H54 (cell line): ENCODE data around the gene TMEM86A.
A peak's percentile ranks its signal among the peaks of the same experiment; 100 is the strongest.
"Not testable (repeated sequence)": the region's sequence is repeated elsewhere in the genome, so short reads cannot be mapped to it uniquely, and the experiment has no call there.

ENCODE experiments used
- DNase-seq: peaks from one replicate; pipeline ENCODE4 v3.0.0; 2011; ENCODE audit warnings: low spot score, mixed read lengths; ENCODE audit not compliant: insufficient read length
- FAIRE-seq: peaks from 3 replicates; lab custom pipeline; 2011; peaks lifted over from hg19 to GRCh38; lab: Jason Lieb, UNC
- POLR2A ChIP-seq: IDR thresholded peaks from 2 replicates; pipeline ENCODE4 v1.6.1; 2011; ENCODE audit warnings: low read depth, mild to moderate bottlenecking, low read length

TMEM86A gene, protein sequence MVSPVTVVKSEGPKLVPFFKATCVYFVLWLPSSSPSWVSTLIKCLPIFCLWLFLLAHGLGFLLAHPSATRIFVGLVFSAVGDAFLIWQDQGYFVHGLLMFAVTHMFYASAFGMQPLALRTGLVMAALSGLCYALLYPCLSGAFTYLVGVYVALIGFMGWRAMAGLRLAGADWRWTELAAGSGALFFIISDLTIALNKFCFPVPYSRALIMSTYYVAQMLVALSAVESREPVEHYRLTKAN

DNA sequence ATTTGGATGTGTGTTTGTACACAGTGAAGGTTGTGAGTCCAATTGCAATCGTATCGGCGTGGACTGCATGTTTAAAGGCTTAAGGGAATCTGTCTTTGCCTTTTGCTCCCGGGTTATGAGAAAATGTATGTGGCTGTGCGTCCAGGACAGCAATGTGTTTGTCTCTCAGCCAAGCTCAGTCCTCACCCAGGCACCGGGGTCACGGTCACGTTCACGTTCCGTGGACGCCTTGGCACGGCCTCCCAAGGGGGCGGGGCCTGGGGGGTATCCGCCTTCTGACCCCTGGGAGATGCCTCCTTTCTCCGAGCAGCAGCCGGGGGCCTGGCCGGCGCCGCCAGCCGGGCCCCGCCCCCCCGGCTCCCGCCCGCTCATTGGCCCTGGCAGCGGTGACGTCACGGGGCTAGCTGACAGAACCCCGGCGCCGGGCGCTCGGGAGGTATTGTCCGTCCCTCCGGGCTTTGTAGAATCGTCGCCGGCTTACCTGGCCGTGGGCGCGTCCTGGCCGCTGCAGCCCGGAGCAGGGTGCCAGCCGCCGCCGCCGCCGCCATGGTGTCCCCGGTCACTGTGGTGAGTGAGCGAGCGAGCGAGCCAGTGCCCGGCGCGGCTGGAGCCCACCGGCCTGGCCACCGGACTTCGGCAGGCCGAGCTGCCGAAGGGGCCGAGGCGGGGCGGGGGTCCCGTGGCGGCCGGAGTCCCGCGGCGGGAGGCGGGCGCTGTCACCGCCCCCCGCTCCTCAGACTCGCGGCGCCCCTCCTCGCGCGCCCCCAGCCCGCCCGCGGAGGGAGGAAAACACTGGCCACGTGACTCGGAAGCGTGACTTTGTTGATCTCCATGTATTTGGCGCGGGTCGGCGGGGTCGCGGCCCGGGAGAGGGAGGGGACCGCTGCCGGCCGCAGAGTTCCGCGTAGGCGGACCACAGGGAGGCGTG is at the start of gene TMEM86A:
Gene TMEM86A, plus strand, starts transcription at position 439 of the 928 bp plus-strand sequence. Its CDS starts 108 bp downstream, at position 547.
- TF ChIP-seq POLR2A, result peak; percentile 40; the same call in 1 of the 2 replicates
- no peak for FAIRE-seq
- DNase-seq, result peak; percentile 97

DNA sequence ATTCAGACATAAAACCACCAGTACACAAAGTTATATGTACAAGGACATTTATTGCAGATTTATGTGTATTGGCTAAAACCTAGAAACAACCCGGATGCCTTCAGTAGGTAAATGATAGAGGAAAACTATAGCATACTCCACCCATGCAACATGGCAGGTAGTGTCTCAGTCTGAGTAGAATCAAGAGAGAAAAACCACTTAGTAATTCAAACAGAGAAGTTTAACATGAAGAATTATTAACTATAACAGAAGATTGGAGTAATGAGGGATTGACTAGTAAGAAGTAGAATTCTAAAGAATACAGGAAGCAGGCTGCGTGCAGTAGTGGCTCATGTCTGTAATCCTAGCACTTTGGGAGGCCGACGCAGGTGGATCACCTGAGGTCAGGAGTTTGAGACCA is 48.2 kb upstream of the TMEM86A start:
- no peak for TF ChIP-seq POLR2A
- no peak for DNase-seq
- FAIRE-seq, result no peak

DNA sequence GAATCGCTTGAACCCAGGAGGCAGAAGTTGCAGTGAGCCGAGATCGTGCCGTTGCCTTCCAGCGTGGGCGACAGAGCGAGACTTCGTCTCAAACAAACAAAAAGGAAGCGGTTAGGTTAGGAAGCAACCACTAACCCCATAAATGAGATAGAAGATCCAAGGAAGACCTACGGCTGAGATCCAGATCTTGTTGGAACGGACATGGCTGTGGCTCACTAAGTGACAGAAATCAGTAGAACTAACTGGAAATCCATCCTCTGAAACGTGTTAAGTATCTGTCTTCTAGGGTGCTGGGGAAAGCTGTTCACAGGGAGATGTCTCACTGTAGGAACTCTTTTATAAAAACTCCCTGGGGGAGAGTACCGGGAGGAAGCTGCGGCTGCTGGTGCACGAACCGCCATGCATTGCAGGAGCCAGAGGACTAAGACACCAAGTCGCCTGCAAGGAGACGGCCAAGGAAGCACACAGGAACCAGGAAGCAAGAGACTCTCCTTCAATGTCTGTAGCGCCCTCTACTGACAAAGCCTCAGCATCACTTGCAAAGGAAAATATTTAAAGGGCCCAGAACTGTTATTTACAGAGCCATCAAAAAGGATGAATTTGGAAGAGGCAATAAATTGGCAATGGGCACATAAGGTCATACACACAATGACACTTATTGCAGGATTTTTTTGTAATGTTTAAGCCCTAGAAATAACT is 47.6 kb upstream of the TMEM86A start:
- FAIRE-seq (no peak), DNase-seq (peak; percentile 26)
- no peak for TF ChIP-seq POLR2A

DNA sequence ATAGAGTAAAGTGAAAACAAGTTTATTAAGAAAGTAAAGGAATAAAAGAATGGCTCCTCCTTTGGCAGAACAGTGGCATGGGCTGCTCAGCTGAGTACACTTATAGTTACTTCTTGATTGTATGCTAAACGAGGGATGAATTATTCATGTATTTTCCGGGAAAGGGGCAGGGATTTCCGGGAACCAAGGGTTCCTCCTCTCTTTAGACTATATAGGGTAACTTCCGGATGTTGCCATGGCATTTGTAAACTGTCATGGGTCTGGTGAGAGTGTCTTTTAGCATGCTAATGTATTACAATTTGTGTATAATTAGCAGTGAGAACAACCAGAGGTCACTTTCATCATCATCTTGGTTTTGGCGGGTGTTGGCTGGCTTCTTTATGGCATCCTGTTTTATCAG is 40.9 kb upstream of the TMEM86A start:
- TF ChIP-seq POLR2A, result no peak
- DNase-seq, result no peak
- no peak for FAIRE-seq

- not testable (repeated sequence) for FAIRE-seq, DNase-seq
Measured at GRCh38 chr11:18665353-18665872, 33.2 kb upstream of the TMEM86A start.

- no peak for TF ChIP-seq POLR2A
- no peak for FAIRE-seq
- peak; percentile 14 for DNase-seq
Measured at GRCh38 chr11:18668131-18668530, 30.4 kb upstream of the TMEM86A start.

DNA sequence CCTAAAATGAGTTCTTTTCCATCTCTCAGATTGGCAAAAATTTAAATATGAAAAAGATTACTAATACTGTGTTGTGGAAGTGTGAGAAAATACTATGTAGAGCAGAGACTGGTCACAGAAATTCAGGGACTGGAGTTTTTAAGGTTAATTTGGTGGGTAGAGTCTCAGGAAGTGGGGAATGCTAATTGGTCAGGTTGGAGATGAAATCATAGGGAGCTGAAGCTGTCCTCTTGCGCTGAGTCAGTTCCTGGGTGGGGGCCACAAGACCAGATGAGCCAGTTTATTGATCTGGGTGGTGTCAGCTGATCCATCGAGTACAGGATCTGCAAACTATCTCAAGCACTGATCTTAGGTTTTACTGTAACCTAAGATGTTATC is 29.4 kb upstream of the TMEM86A start:
- TF ChIP-seq POLR2A, result no peak
- no peak for FAIRE-seq
- DNase-seq, result no peak

- no peak for TF ChIP-seq POLR2A
- DNase-seq (no peak), FAIRE-seq (no peak)
Measured at GRCh38 chr11:18669711-18670110, 28.9 kb upstream of the TMEM86A start.

- no peak for FAIRE-seq
Measured at GRCh38 chr11:18671246-18671645, 27.3 kb upstream of the TMEM86A start.

GRCh38 chr11:18672209-18672608 is 26.4 kb upstream of the TMEM86A start:
- not testable (repeated sequence) for FAIRE-seq
- peak; percentile 24 for DNase-seq

More at GRCh38 chr11:18671246-18671645, 27.3 kb upstream of the TMEM86A start:
- DNase-seq, result no peak
- no peak for TF ChIP-seq POLR2A

- TF ChIP-seq POLR2A, result no peak
- DNase-seq (no peak), FAIRE-seq (no peak)
Measured at GRCh38 chr11:18676803-18677202, 21.8 kb upstream of the TMEM86A start.

DNA sequence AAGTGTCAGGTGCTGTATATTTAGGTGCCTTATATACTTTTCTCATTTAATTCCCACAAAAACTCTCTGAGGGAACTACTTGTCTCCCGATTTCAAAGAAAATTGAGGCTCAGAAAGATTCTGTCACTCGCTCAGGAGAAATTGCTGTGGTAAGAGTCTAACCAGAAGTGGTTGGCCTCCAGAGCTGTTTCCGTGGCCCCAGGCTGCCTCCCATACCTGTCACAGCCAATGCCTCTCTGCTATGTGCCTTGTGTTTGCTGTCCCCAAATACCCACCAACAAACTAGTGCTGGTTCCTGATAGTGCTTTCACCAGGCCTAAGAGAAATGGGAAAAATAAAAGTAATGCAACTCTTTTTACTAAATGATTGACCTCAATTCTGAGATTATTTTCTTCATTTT is 21.0 kb upstream of the TMEM86A start:
- no peak for TF ChIP-seq POLR2A
- DNase-seq (no peak), FAIRE-seq (no peak)

DNA sequence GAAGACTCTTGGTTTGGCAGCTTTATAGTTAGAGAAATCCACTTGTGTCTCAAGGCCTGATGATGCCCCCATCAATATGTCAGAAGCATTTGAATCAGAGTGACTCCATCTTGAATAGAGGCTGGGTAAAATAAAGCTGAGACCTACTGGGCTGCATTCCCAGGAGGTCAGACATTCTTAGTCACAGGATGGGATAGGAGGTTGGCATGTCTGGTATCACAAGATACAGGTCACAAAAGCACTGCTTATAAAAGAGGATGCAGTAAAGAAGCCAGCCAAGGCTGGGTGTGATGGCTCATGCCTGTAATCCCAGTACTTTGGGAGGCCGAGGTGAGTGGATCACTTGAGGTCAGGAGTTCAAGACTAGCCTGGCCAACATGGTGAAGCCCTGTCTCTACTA is 16.6 kb upstream of the TMEM86A start:
- not testable (repeated sequence) for FAIRE-seq, DNase-seq

DNA sequence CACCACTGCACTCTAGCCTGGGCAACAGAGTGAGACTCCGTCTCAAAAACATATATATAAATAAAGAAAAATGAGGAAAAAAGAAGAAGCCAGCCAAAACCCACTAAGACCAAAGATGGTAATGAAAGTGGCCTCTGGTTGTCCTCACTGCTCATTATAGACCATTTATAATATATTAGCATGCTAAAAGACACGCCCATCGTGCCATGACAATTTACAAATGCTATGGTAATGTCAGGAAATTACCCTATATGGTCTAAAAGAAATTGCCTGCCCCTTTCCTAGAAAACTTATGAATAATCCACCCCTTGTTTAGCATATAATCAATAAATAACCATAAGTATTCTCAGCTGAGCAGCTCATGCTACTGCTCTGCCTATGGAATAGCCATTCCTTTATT is 16.1 kb upstream of the TMEM86A start:
- FAIRE-seq (no peak), DNase-seq (no peak)
- TF ChIP-seq POLR2A, result no peak

GRCh38 chr11:18684267-18684666 is 14.3 kb upstream of the TMEM86A start:
- FAIRE-seq, result no peak
- no peak for TF ChIP-seq POLR2A
- DNase-seq, result no peak

GRCh38 chr11:18691467-18692140 is 7.0 kb upstream of the TMEM86A start:
- DNase-seq, FAIRE-seq: not testable (repeated sequence)
